ENCODE results near the gene HLA-DMB. TPM values are rescaled to one million over a fixed set of nuclear protein-coding genes. Genes with fewer than 3 reads are reported as not detected.
A peak's percentile ranks its signal among the peaks of the same experiment; 100 is the strongest.

The HLA-DMB gene
- total and polyA plus RNA-seq, 10 of the 15 experiments (the other 5 are each of a cell fraction or from before 2014, with no cell fraction given) = 114 to 173 (median 150) TPM

GRCh38 chr6:32968867-32969684 is 28.2 kb upstream of the HLA-DMB start (continued):
- TF ChIP-seq BMI1 (IDR thresholded peaks at IDR 0.05; ENCODE audit: borderline replicate concordance) = no peak
- no peak for TF ChIP-seq PRDM15 (CRISPR knock-in tag; IDR thresholded peaks at IDR 0.05)
- TF ChIP-seq NR2F1 (conservative IDR thresholded peaks at IDR 0.05) = peak; percentile 75
- TF ChIP-seq EED (IDR thresholded peaks at IDR 0.05; ENCODE audit: low read depth) = peak; percentile 37; the same call in 1 of the 2 replicates
- TF ChIP-seq ZZZ3 (IDR thresholded peaks at IDR 0.05; ENCODE audit: control insufficient read depth, insufficient read length, low read depth) = no peak
- no peak for TF ChIP-seq ZNF622 (IDR thresholded peaks at IDR 0.05)
- TF ChIP-seq HDGF (IDR thresholded peaks at IDR 0.05) = peak; percentile 73
- no peak for TF ChIP-seq STAT3 (IDR thresholded peaks at IDR 0.05; ENCODE audit: low read depth, low read length)
- TF ChIP-seq NFIC (IDR thresholded peaks at IDR 0.05; ENCODE audit: low read depth, low read length) = no peak

Measured in GM12878 (cell line).